ENCODE measurements around the gene DIPK2B.

DNA sequence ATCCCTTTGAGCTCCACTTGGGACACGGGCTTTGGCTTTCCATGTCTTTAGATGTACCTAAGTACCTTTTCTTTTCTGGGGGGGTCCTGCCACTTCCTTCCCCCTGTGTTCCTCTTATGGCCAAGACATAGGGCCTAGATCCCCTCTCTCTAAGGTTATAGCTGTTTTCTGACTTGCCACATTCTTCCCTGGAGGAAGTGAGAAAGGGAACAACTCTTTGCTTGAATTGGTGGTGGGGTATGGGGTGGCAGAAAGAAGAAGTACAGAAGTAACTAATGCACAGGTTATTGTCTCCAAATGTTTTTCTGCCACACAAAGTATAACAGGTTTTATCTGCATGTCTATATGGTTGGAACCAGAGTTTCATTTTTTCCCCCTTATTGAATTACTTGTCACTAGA lies 29.7 kb upstream of the DIPK2B start:
- TF ChIP-seq, protein P1, sequence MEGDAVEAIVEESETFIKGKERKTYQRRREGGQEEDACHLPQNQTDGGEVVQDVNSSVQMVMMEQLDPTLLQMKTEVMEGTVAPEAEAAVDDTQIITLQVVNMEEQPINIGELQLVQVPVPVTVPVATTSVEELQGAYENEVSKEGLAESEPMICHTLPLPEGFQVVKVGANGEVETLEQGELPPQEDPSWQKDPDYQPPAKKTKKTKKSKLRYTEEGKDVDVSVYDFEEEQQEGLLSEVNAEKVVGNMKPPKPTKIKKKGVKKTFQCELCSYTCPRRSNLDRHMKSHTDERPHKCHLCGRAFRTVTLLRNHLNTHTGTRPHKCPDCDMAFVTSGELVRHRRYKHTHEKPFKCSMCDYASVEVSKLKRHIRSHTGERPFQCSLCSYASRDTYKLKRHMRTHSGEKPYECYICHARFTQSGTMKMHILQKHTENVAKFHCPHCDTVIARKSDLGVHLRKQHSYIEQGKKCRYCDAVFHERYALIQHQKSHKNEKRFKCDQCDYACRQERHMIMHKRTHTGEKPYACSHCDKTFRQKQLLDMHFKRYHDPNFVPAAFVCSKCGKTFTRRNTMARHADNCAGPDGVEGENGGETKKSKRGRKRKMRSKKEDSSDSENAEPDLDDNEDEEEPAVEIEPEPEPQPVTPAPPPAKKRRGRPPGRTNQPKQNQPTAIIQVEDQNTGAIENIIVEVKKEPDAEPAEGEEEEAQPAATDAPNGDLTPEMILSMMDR (IDR thresholded peaks at IDR 0.05): no peak
- TF ChIP-seq EZH2 (IDR thresholded peaks at IDR 0.05; ENCODE audit: borderline replicate concordance, insufficient read depth, low read depth, low read length, poor library complexity, severe bottlenecking): no peak

All from B cell (primary cell).